Measurements from ENCODE around the gene ATP8A2.

DNA sequence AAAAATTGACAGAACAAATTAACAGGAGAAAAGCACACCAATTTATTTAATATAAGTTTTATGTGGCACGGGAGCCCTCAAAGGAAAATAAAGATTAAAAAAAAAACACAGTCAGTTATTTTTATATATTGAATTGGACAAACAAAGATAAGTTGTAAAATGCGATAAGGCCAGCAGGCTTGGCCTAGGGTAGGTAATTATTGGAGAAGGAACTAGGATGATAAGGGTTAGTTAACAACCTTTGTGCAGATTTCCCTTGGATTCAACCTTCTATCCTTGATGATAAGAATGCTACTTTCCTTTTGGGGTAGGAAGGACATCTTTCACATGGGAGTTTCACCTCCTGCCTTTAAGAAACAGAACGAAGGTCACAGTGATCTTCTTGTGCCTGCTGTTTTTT, 427.2 kb downstream of the ATP8A2 start:
- no peak for TF ChIP-seq CTCF (conservative IDR thresholded peaks at IDR 0.05)
- TF ChIP-seq ZFX (IDR thresholded peaks at IDR 0.05): no peak
